Measurements from ENCODE around the gene CORIN.

Gene CORIN

GRCh38 chr4:47840291-47840690 lies 2.4 kb upstream of the CORIN start:
- Histone ChIP-seq H3K36me3 (peaks cover 0 to 7% (median 4%) of the 10 kb centered on the region in 3 donors), H3K27me3 (no peaks in the 10 kb centered on the region), H3K4me3 (no peak overlapping the region), H3K27ac (no peak overlapping the region), H3K4me1 (peaks cover 0 to 38% (median 20%) of the 10 kb centered on the region in 4 donors), H3K9me3 (no peaks in the 10 kb centered on the region)
- intact Hi-C loops (cut with DNase I; ENCODE audit: low total_unique reads): no loop called here
- TF ChIP-seq CTCF (IDR thresholded peaks at IDR 0.05): no peak
- DNase-seq: no peak

- H3K27ac ChIP-seq: no peak overlapping the region
- no peak for DNase-seq
- H3K36me3 ChIP-seq: peaks cover 0 to 7% (median 4%) of the 10 kb centered on the region in 3 donors
- H3K27me3 ChIP-seq: no peaks in the 10 kb centered on the region
- H3K4me3 ChIP-seq: no peak overlapping the region
- no peaks in the 10 kb centered on the region for H3K9me3 ChIP-seq
- intact Hi-C loops (cut with DNase I; ENCODE audit: low total_unique reads): loop anchor here (10.0 kb wide), 1 partner anchor 134 kb away; no protein-coding TSS in a partner anchor
- H3K4me1 ChIP-seq: peaks cover 0 to 42% (median 20%) of the 10 kb centered on the region in 4 donors
- no peak for TF ChIP-seq CTCF (IDR thresholded peaks at IDR 0.05)
These were observed 1.4 kb upstream of the CORIN start for GRCh38 chr4:47839259-47839658.

- Histone ChIP-seq H3K9me3 (no peaks in the 10 kb centered on the region), H3K4me1 (peaks cover 0 to 42% (median 20%) of the 10 kb centered on the region in 4 donors), H3K27ac (no peak overlapping the region), H3K4me3 (no peak overlapping the region), H3K36me3 (peaks cover 0 to 4% (median 2%) of the 10 kb centered on the region in 3 donors), H3K27me3 (no peaks in the 10 kb centered on the region)
- intact Hi-C loops (cut with DNase I; ENCODE audit: low total_unique reads): loop anchor here (10.0 kb wide), 1 partner anchor 134 kb away; no protein-coding TSS in a partner anchor
- no peak for TF ChIP-seq CTCF (IDR thresholded peaks at IDR 0.05)
- DNase-seq: no peak
These were observed 578 bp upstream of the CORIN start for GRCh38 chr4:47838445-47838844.

GRCh38 chr4:47837094-47837907 lies 566 bp downstream of the CORIN start:
- DNase-seq: peak in 1 of 2 donors; percentile 63
- TF ChIP-seq CTCF (IDR thresholded peaks at IDR 0.05): no peak
- Histone ChIP-seq H3K4me1 (peaks cover 0 to 42% (median 20%) of the 10 kb centered on the region in 4 donors), H3K27ac (peak overlapping the region in 1 of 2 donors; percentile 35), H3K4me3 (peak overlapping the region; percentile 51 to 58), H3K27me3 (no peaks in the 10 kb centered on the region), H3K9me3 (no peaks in the 10 kb centered on the region), H3K36me3 (peaks cover 0 to 2% (median 0%) of the 10 kb centered on the region in 3 donors)
- intact Hi-C loops (cut with DNase I; ENCODE audit: low total_unique reads): loop anchor here (10.0 kb wide), 1 partner anchor 132 kb away; no protein-coding TSS in a partner anchor

- DNase-seq: peak; percentile 70 to 81
- Histone ChIP-seq H3K4me3 (peak overlapping the region; percentile 51 to 58), H3K9me3 (no peaks in the 10 kb centered on the region), H3K27ac (peak overlapping the region in 1 of 2 donors; percentile 35), H3K27me3 (no peaks in the 10 kb centered on the region), H3K4me1 (peaks cover 0 to 42% (median 20%) of the 10 kb centered on the region in 4 donors), H3K36me3 (no peaks in the 10 kb centered on the region)
- intact Hi-C loops (cut with DNase I; ENCODE audit: low total_unique reads): loop anchor here (10.0 kb wide), 1 partner anchor 132 kb away; no protein-coding TSS in a partner anchor
- peak; percentile 60 to 64 for TF ChIP-seq CTCF (IDR thresholded peaks at IDR 0.05)
These were observed 1.2 kb downstream of the CORIN start for GRCh38 chr4:47836641-47837093.
